ENCODE measurements around the gene CES4A. TPM values are rescaled to one million over a fixed set of nuclear protein-coding genes. Genes with fewer than 3 reads are reported as not detected.

CES4A gene
- total RNA-seq, 1 donor from 2014 or later: 18.5 TPM

- Mint-ChIP-seq H3K27me3 (ENCODE audit: low read depth) (no peaks in the 10 kb centered on the region), H3K4me3 (peak overlapping the region; percentile 26), H3K36me3 (peaks cover 2% of the 10 kb centered on the region), H3K27ac (no peak overlapping the region), H3K9me3 (no peaks in the 10 kb centered on the region), H3K4me1 (peaks cover 44% of the 10 kb centered on the region)
- DNase-seq (ENCODE audit: low spot score in 2 of 2, unreplicated experiment in 2 of 2): no peak
- no peak for TF ChIP-seq CTCF (IDR thresholded peaks at IDR 0.05; ENCODE audit: unreplicated experiment)
These were observed 38.7 kb downstream of the CES4A start for GRCh38 chr16:67027046-67027445.

GRCh38 chr16:67028167-67028695 is 39.8 kb downstream of the CES4A start:
- Mint-ChIP-seq H3K9me3 (no peaks in the 10 kb centered on the region), H3K4me3 (peak overlapping the region; percentile 73), H3K4me1 (peaks cover 39% of the 10 kb centered on the region), H3K36me3 (peaks cover 4% of the 10 kb centered on the region), H3K27me3 (ENCODE audit: low read depth) (no peaks in the 10 kb centered on the region), H3K27ac (peak overlapping the region; percentile 86)
- no peak for TF ChIP-seq CTCF (IDR thresholded peaks at IDR 0.05; ENCODE audit: unreplicated experiment)
- no peak for DNase-seq (ENCODE audit: low spot score in 2 of 2, unreplicated experiment in 2 of 2)

- H3K4me3 Mint-ChIP-seq: peak within 1 kb of the TSS; percentile 85
- no peak for TF ChIP-seq CTCF (IDR thresholded peaks at IDR 0.05; ENCODE audit: unreplicated experiment)
- H3K36me3 Mint-ChIP-seq: peaks cover 4% of the 10 kb centered on the region
- no peaks in the 10 kb centered on the region for H3K9me3 Mint-ChIP-seq
- peak within 1 kb of the TSS; percentile 86 for H3K27ac Mint-ChIP-seq
- no peaks in the 10 kb centered on the region for H3K27me3 Mint-ChIP-seq (ENCODE audit: low read depth)
- peak; percentile 89 to 94 for DNase-seq (ENCODE audit: low spot score in 2 of 2, unreplicated experiment in 2 of 2)
- peaks cover 39% of the 10 kb centered on the region for H3K4me1 Mint-ChIP-seq
These were observed 40.4 kb downstream of the CES4A start, which contains the start of gene CBFB for GRCh38 chr16:67028696-67029253. CBFB (plus strand) TSS chr16:67029149; CDS start chr16:67029408, 259 bp downstream.

- Mint-ChIP-seq H3K27ac (peak overlapping the region; percentile 84), H3K9me3 (no peaks in the 10 kb centered on the region), H3K36me3 (peaks cover 4% of the 10 kb centered on the region), H3K4me1 (peaks cover 36% of the 10 kb centered on the region), H3K27me3 (ENCODE audit: low read depth) (no peaks in the 10 kb centered on the region), H3K4me3 (peak overlapping the region; percentile 85)
- TF ChIP-seq CTCF (IDR thresholded peaks at IDR 0.05; ENCODE audit: unreplicated experiment): no peak
- peak in 1 of 2 experiments; percentile 68 for DNase-seq (ENCODE audit: low spot score in 2 of 2, unreplicated experiment in 2 of 2)
These were observed 41.1 kb downstream of the CES4A start for GRCh38 chr16:67029254-67030096.

- no peaks in the 10 kb centered on the region for H3K9me3 Mint-ChIP-seq
- no peak for DNase-seq (ENCODE audit: low spot score in 2 of 2, unreplicated experiment in 2 of 2)
- TF ChIP-seq CTCF (IDR thresholded peaks at IDR 0.05; ENCODE audit: unreplicated experiment): no peak
- peak overlapping the region; percentile 85 for H3K4me3 Mint-ChIP-seq
- H3K27me3 Mint-ChIP-seq (ENCODE audit: low read depth): no peaks in the 10 kb centered on the region
- peaks cover 4% of the 10 kb centered on the region for H3K36me3 Mint-ChIP-seq
- peak overlapping the region; percentile 84 for H3K27ac Mint-ChIP-seq
- peaks cover 31% of the 10 kb centered on the region for H3K4me1 Mint-ChIP-seq
These were observed 42.0 kb downstream of the CES4A start for GRCh38 chr16:67030221-67030962.
